Activated T-cell treated with anti-CD3 and anti-CD28 coated beads for 24 hours (primary cell): Measurements from ENCODE around the gene CUL9.
A peak's percentile ranks its signal among the peaks of the same experiment; 100 is the strongest.

ENCODE experiments used
- DNase-seq: peaks from one replicate; pipeline ENCODE4 v3.0.0-alpha.2; 2020; ENCODE audit warnings: low read depth

The CUL9 gene

GRCh38 chr6:43257367-43258145, 75.6 kb downstream of the CUL9 start:
- no peak for DNase-seq

- DNase-seq: no peak
These were observed 76.2 kb downstream of the CUL9 start for GRCh38 chr6:43258180-43258579.

GRCh38 chr6:43258807-43259686, 77.1 kb downstream of the CUL9 start:
- no peak for DNase-seq

GRCh38 chr6:43260791-43261190, 78.8 kb downstream of the CUL9 start:
- DNase-seq: no peak

GRCh38 chr6:43261198-43261597, 79.2 kb downstream of the CUL9 start:
- no peak for DNase-seq

- no peak for DNase-seq
These were observed 80.2 kb downstream of the CUL9 start for GRCh38 chr6:43262000-43262779.

- DNase-seq: no peak
These were observed 80.9 kb downstream of the CUL9 start for GRCh38 chr6:43262780-43263313.

GRCh38 chr6:43263314-43264178, 81.5 kb downstream of the CUL9 start:
- DNase-seq: peak; percentile 64

- DNase-seq: no peak
These were observed 82.7 kb downstream of the CUL9 start for GRCh38 chr6:43264599-43265145.

- no peak for DNase-seq
These were observed 83.6 kb downstream of the CUL9 start for GRCh38 chr6:43265564-43265963.

- no peak for DNase-seq
These were observed 85.8 kb downstream of the CUL9 start for GRCh38 chr6:43267619-43268354.

- DNase-seq: no peak
These were observed 86.3 kb downstream of the CUL9 start for GRCh38 chr6:43268355-43268700.

GRCh38 chr6:43268782-43269272, 86.8 kb downstream of the CUL9 start:
- no peak for DNase-seq

GRCh38 chr6:43269273-43270007, 87.4 kb downstream of the CUL9 start:
- DNase-seq: peak; percentile 30

GRCh38 chr6:43271103-43271815, 89.3 kb downstream of the CUL9 start:
- no peak for DNase-seq

- DNase-seq: no peak
These were observed 89.9 kb downstream of the CUL9 start for GRCh38 chr6:43271944-43272343.

- no peak for DNase-seq
These were observed 91.7 kb downstream of the CUL9 start for GRCh38 chr6:43273707-43274106.
